Stimulated activated CD8-positive, alpha-beta memory T cell treated with anti-CD3 and anti-CD28 coated beads, Interleukin-12 subunit alpha, Interleukin-12 subunit beta, amount 100 ng/mL, for 24 hours (primary cell): ENCODE measurements around the gene TUBGCP6.

ENCODE experiments used
- DNase-seq: peaks from one replicate; pipeline ENCODE4 v3.0.0-alpha.2; 2020; ENCODE audit errors: extremely low read depth

Gene TUBGCP6

DNA sequence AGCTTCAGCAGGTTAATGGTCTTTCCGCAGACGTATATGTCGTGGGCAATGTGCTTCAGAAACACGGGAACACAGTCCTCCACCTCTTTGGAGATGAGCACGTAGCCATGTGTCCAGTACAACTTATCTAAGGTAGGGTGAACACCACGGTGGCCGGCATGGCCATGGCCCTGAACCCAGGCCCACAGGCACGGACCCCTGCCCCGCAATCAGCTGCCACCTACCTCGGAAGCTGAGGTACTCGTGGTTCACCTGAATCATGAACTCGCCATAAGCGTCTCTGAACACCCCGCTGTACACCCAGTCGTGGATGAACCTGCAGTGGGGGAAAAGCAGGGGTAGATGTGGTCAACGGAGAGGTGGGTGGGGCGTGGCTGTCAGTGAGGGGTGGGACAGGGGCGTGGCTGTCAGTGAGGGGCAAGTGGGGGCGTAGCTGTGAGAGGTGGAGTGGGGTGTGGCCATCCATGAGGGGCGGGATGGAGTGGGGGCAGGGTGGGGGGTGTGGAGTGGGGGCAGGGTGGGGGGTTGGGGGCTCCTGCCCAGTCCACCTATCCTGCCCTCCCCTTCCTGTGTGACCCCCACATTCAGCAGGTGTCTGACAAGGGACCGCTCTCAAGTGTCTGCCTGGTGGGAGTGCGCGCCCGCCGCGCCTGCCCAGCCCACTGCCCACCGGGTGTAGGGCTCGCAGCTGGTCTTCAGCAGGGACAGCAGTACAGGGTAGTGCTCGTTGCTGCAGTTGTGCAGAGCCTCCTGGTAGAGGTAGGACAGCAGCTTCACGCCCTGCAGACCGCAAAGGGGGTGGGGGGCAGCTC, 18.6 kb downstream of the TUBGCP6 start:
- DNase-seq: no peak

- no peak for DNase-seq
Measured at GRCh38 chr22:50225200-50225969, 19.4 kb downstream of the TUBGCP6 start.

DNA sequence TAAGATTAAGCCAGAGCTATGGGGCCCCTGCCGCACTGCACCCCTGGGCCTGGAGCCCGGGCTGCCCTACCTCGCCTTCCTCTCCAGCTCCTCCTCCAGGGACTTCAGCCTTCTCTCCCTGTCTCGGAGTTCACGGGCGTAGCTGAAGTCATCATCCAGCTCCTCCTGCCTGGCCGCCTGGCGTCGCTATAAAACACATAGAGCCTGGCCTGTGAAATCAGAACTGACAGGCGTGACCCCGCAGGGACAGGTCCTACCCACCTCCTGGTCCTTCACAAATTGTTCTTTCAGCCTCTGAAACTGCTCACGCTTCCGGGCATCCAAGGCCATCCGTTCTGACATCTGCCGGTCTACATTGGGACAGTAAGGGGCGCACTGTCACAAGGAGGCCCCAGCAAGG, 20.8 kb downstream of the TUBGCP6 start:
- DNase-seq: no peak

- no peak for DNase-seq
Measured at GRCh38 chr22:50222508-50222907, 22.3 kb downstream of the TUBGCP6 start.

GRCh38 chr22:50221410-50222300, 23.2 kb downstream of the TUBGCP6 start:
- no peak for DNase-seq

DNA sequence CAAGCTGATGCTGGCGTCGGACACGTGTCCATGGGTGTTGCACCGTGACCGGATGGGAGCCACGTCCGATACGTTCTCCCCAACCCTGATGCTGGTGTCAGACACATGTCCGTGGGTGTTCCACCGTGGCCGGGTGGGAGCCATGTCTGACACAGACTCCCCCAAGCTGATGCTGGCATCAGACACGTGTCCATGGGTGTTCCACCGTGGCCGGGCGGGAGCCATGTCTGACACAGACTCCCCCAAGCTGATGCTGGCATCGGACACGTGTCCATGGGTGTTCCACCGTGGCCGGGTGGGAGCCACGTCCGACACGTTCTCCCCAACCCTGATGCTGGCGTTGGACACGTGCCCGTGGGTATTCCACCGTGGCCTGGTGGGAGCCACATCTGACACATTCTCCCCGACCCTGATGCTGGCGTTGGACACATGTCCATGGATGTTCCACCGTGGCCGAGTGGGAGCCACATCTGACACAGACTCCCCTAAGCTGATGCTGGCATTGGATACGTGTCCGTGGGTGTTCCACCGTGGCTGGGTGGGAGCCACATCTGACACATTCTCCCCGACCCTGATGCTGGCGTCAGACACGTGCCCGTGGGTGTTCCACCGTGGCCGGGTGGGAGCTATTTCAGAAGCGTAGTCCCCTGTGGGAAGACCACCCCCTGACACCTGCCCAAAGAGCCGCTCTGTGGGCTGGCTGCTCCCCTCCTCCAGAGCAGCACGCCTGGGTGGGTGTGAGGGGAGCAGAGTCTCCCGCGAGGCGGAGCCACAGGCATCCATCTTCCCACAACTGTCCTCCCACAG, 24.0 kb downstream of the TUBGCP6 start:
- DNase-seq: no peak

GRCh38 chr22:50219800-50220602, 24.8 kb downstream of the TUBGCP6 start:
- DNase-seq: no peak

GRCh38 chr22:50218996-50219727, 25.7 kb downstream of the TUBGCP6 start:
- no peak for DNase-seq

GRCh38 chr22:50218153-50218995, 26.4 kb downstream of the TUBGCP6 start:
- DNase-seq: no peak

DNA sequence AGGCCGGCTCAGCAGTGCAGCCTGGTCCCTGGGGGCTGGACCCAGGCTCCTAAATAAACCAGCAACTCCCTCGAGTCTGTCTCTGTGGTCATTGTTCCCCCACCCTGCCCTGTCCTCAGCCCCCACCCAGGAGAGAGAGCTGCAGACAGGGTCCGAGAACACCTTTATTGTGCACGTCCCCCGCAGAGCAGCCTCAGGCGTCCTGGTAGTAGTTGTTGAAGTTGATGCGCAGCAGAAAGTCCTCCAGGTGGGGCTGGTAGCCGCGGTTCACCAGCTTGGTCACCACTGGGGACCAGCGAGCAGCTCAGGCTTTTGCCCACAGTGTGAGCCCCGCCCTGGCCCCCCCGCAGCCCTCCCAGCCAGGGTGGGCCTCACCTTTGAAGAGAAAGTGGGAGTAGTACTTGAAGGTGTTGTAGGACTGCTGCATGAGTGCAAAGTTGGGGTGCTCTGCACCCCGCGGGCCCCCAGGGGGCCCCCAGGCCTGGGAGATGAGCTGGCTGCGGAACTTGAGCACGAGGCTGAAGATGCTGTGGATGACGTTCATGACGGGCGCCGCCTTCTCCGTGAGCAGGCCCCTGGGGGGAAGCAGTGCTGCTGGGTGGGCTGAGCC, 27.2 kb downstream of the TUBGCP6 start:
- DNase-seq: no peak

- no peak for DNase-seq
Measured at GRCh38 chr22:50216684-50217520, 27.9 kb downstream of the TUBGCP6 start.

DNA sequence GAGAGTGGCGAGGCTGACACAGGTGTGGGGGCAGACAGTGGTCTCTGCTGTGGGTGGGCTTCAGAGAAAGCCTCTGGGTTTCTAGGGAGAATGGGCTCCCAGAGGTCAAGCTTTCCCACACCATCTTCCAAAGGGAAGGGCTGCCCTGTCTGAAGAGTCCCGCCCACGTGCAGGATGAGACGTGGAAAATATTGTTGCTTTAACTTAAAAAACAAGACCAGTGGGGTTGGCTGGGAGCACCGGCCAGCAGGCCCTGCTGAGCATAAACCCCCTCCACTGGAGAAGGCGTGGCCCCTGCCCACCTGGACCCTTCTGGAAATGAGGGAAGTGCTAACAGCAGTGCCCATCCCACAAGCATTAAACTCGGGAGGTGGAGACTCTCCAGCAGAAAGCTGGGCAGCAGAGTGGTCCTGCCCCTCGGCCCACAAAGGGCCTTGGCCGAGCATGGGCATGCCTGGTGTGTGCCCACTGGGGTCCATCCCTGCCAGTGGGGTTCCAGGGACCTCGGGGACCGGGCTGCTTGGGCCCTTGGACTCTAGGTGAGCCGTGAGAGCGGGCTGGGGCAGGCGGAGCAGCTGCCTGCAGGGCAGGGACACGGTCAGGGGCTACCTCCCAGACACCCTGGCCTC, 28.7 kb downstream of the TUBGCP6 start:
- no peak for DNase-seq

GRCh38 chr22:50215297-50216054, 29.3 kb downstream of the TUBGCP6 start:
- DNase-seq: no peak

DNA sequence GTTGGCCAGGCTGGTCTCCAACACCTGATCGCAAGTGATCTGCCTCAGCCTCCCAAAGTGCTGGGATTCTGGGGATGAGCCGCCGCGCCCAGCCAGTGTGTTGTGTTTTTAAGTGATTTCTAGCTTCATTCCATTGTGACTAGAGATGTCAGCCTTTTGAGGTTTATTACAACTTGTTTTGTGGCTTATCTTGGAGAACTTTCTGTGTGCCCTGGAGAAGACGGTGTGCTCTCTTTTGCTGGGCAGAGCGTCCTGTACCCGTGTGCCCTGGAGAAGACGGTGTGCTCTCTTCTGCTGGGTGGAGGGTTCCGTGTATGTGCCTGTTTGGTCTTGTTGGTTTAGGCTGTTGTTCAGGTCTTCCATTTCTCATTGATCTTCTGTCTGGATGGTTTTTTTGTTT, 31.6 kb downstream of the TUBGCP6 start:
- no peak for DNase-seq

DNA sequence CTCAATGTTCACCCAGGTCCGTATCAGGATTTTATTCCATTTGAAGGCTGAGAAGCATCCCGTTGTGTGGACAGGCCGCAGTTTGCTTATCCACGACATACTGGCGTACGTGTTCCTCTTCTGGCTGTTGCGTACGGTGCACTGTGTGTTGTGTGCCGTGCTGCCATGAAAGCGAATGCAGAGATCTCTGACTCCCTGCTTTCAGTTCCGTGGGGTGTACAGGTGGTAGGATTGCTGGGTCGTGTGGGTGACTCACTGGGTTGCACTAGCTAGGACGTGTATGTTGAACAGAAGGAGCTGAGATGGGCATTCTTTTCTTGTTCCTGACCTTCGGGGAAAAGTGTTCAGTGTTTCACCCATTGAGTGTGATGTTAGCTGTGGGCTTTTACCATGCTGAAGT, 33.7 kb downstream of the TUBGCP6 start:
- no peak for DNase-seq
